Fibroblast of pulmonary artery (primary cell): ENCODE measurements around the gene STARD5.

Experiments used
- DNase-seq: peaks from one replicate; pipeline ENCODE4 v3.0.0-alpha.2; 2010; ENCODE audit warnings: low read depth
- H3K4me3 ChIP-seq: replicated peaks from 2 replicates; pipeline ENCODE4 v1.5.1; 2011; ENCODE audit warnings: low read depth, mild to moderate bottlenecking, control low read depth, low read length, moderate library complexity
- TF ChIP-seq, protein P1 (sequence below): IDR thresholded peaks from 2 replicates; pipeline ENCODE4 v1.5.1; 2011; ENCODE audit warnings: mild to moderate bottlenecking, control low read depth, low read length, inconsistent platforms; ENCODE audit errors: missing control alignments

The STARD5 gene

DNA sequence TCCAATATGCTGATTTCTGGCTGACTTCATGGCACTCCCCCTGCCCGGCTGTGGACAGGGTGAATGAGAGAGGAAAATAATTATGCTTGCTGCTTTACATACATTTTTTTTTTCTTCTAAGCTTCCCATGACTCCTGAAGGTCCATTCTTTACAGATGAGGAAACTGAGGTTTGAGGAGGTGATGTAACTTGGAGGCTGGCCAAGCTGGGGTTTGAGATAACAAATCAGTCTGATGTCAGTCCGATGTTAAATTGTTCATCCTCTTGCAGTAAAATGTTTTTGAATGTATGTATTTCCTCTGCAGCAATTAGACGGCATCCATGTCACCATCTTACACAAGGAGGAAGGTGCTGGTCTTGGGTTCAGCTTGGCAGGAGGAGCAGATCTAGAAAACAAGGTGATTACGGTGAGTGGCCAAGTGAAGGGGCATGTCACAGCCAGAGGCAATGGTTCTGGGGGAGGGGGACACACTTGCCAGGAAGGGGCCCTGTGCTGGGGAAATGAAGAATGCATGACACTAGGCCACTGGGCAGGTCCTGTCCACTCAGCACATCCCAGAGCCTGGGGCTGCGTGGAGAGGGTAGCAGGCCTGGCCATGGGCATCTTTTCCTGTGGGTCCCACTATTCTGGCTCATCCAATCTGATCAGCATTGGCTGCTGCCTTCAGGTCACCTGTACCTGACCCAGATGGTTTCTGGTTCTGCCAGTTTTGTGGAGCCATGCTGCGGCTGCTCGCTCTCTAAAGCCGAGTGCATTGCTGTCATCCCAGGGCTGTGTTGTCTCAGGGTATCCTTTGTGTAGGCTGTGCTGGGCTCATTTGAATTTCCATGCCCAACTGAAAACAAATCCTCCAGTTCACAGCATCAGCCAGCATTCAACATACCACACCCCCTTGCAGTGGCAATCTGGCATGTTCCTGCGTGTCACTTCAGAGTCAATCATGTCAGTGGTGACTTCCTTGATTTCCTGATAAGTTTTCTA is 20.4 kb downstream of the STARD5 start:
- TF ChIP-seq, protein P1, sequence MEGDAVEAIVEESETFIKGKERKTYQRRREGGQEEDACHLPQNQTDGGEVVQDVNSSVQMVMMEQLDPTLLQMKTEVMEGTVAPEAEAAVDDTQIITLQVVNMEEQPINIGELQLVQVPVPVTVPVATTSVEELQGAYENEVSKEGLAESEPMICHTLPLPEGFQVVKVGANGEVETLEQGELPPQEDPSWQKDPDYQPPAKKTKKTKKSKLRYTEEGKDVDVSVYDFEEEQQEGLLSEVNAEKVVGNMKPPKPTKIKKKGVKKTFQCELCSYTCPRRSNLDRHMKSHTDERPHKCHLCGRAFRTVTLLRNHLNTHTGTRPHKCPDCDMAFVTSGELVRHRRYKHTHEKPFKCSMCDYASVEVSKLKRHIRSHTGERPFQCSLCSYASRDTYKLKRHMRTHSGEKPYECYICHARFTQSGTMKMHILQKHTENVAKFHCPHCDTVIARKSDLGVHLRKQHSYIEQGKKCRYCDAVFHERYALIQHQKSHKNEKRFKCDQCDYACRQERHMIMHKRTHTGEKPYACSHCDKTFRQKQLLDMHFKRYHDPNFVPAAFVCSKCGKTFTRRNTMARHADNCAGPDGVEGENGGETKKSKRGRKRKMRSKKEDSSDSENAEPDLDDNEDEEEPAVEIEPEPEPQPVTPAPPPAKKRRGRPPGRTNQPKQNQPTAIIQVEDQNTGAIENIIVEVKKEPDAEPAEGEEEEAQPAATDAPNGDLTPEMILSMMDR: no peak
- DNase-seq: peak; percentile 37
- H3K4me3 ChIP-seq: no peak overlapping the region

DNA sequence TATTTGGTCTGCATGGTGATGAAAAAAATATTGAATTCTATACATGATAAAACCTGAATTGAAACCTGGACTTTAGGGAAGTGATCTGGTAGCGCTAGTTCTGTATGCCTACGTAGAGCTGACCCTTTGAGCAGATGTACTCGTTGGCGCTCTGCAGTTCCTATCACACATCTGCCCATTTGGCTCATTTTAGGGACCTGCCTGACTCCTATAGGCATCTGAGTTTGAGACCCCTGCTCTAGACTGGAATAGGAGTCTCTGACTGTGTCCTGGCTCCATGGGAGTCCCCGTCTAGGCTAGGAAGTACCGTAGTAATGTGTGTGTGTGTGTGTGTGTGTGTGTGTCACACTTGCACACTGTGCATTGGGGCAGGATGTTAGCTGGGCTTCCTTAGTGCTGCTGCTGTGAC is 21.2 kb downstream of the STARD5 start:
- H3K4me3 ChIP-seq: no peak overlapping the region
- no peak for DNase-seq
- TF ChIP-seq, protein P1: no peak

DNA sequence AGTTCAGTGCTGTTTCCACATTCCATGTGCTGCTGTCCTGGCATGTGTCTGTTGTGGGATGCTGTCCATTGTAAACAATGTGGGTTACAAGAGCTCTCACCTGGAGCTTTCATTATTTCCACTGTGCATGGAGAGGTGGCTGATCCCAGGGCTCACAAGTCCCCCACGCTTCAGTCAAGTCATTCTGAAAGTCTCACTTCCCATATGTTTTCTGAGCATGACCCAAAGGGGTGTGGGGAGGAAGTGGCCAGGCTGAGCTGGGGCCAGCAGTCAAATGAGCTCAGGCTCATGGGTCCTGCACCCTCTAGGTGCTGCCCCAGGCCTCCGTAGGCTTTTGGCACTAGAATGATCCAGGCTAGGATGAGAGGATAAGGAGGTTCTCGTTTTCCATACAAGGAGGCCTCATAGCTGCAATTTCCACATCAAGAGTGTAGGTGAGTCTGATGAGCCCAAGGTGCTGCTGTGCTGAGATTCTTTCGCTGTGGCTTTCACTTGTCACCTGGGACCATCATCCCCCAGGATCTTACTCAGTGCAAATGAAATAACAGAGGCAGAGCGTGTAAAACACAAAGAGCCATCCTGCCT is 22.0 kb downstream of the STARD5 start:
- H3K4me3 ChIP-seq: no peak overlapping the region
- TF ChIP-seq, protein P1: no peak
- DNase-seq: no peak

DNA sequence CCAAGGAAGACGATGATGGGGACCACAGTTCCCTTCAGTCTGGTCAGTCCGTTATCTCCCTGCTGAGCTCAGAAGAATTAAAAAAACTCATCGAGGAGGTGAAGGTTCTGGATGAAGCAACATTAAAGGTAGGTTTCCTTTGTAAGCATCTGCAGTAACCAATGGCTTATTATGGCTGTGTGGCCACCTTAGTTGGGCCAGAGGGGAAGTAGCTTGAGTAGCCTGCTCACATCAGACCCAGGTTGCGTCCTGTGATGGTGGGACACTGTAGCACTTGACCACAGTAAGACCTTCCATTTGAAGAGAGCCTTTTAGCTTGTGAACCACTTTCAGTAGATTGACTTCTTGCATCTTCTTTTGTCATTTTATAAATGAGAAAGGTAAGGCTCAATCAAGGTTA is 22.6 kb downstream of the STARD5 start:
- TF ChIP-seq, protein P1: no peak
- H3K4me3 ChIP-seq: no peak overlapping the region
- DNase-seq: no peak

DNA sequence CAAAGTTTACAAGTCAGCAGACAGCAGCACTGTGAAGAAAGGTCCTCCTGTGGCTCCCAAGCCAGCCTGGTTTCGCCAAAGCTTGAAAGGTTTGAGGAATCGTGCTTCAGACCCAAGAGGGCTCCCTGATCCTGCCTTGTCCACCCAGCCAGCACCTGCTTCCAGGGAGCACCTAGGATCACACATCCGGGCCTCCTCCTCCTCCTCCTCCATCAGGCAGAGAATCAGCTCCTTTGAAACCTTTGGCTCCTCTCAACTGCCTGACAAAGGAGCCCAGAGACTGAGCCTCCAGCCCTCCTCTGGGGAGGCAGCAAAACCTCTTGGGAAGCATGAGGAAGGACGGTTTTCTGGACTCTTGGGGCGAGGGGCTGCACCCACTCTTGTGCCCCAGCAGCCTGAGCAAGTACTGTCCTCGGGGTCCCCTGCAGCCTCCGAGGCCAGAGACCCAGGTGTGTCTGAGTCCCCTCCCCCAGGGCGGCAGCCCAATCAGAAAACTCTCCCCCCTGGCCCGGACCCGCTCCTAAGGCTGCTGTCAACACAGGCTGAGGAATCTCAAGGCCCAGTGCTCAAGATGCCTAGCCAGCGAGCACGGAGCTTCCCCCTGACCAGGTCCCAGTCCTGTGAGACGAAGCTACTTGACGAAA is 24.2 kb downstream of the STARD5 start:
- TF ChIP-seq, protein P1: no peak
- no peak for DNase-seq
- no peak overlapping the region for H3K4me3 ChIP-seq

DNA sequence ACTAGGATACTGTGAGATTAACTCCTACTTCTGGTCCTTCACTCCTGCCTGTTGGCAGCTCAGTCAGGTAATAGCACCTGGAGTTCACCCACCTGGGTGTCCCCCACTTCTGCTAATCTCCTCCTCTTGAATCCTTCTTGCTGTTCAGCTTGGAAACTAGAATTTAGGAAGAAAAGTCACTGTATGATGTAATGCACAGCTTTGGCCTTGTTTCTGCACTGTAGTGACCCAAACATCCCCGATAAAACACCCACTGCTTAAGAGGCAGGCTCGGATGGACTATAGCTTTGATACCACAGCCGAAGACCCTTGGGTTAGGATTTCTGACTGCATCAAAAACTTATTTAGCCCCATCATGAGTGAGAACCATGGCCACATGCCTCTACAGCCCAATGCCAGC is 24.8 kb downstream of the STARD5 start:
- TF ChIP-seq, protein P1: no peak
- DNase-seq: no peak
- no peak overlapping the region for H3K4me3 ChIP-seq
